ENCODE measurements around the gene PRDM2.

GRCh38 chr1:13801232-13801631 lies 101.2 kb downstream of the PRDM2 start:
- TF ChIP-seq CTCF (conservative IDR thresholded peaks at IDR 0.05; ENCODE audit: low read depth, low read length) (no peak), EZH2 (IDR thresholded peaks at IDR 0.05; ENCODE audit: borderline replicate concordance, low read depth, low read length, poor library complexity, severe bottlenecking) (no peak)
